ENCODE measurements around the gene SNCAIP.

SNCAIP gene

DNA sequence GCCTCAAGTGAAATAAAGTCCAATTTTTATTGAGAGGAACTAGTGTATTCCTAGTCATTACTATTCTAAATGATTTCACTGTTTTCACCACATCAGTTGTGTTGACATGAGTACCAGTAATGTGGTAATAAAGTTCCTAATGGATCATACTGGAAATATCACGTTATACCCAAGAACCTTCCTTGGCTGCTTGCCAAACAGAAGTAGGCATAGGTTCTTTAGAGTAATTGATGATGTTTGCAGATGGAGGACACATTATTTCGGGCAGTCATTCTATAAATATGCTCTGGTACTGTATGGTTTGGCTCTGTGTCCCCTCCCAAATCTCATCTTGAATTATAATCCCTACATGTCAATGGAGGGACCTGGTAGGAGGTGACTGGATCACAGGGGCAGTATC lies 15.1 kb downstream of the SNCAIP start:
- TF ChIP-seq PAX5 (IDR thresholded peaks at IDR 0.05; ENCODE audit: insufficient read depth, low read length, severe bottlenecking) (no peak), POU2F2 (IDR thresholded peaks at IDR 0.05; ENCODE audit: low read depth, low read length) (no peak), TAF1 (IDR thresholded peaks at IDR 0.05; ENCODE audit: low read depth, low read length) (no peak)
- DNase-seq (ENCODE audit: insufficient read length, low spot score) (no peak), FAIRE-seq (no peak)

DNA sequence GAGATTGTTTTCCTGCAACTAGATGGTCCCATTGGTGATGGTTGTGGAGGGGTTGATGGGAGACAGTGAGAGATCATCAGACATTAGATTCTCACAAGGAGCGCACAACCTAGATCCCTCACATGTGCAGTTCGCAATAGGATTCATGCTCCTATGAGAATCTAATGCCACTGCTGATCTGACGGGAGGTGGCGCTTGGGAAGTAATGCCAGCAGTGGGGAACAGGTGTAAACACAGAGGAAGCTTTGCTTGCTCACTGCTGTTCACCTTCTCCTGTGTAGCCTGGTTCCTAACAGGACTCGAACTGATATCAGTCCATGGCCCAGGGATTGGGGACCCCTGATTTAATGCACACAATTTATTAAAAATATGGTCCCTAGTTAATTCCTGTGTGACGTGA lies 18.8 kb downstream of the SNCAIP start:
- FAIRE-seq = no peak
- no peak for TF ChIP-seq POU2F2 (IDR thresholded peaks at IDR 0.05; ENCODE audit: low read depth, low read length)
- TF ChIP-seq TAF1 (IDR thresholded peaks at IDR 0.05; ENCODE audit: low read depth, low read length) = no peak

GRCh38 chr5:122332599-122333555 lies 20.8 kb downstream of the SNCAIP start:
- DNase-seq (ENCODE audit: insufficient read length, low spot score) (no peak), FAIRE-seq (no peak)
- TF ChIP-seq TAF1 (IDR thresholded peaks at IDR 0.05; ENCODE audit: low read depth, low read length) = no peak
- no peak for TF ChIP-seq PAX5 (IDR thresholded peaks at IDR 0.05; ENCODE audit: insufficient read depth, low read length, severe bottlenecking)
- no peak for TF ChIP-seq POLR2AphosphoS5 (IDR thresholded peaks at IDR 0.05; ENCODE audit: low read depth, low read length)
- TF ChIP-seq SPI1 (IDR thresholded peaks at IDR 0.05; ENCODE audit: low read depth, low read length) = no peak
- no peak for TF ChIP-seq POLR2A (IDR thresholded peaks at IDR 0.05; ENCODE audit: low read depth, low read length)

More for the DNA sequence above, 18.8 kb downstream of the SNCAIP start:
- no peak for DNase-seq (ENCODE audit: insufficient read length, low spot score)

GRCh38 chr5:122333564-122333963 lies 21.5 kb downstream of the SNCAIP start:
- DNase-seq (ENCODE audit: insufficient read length, low spot score) = no peak
- TF ChIP-seq POU2F2 (IDR thresholded peaks at IDR 0.05; ENCODE audit: low read depth, low read length) (no peak), POLR2A (IDR thresholded peaks at IDR 0.05; ENCODE audit: low read depth, low read length) (no peak), POLR2AphosphoS5 (IDR thresholded peaks at IDR 0.05; ENCODE audit: low read depth, low read length) (no peak), SPI1 (IDR thresholded peaks at IDR 0.05; ENCODE audit: low read depth, low read length) (no peak), PAX5 (IDR thresholded peaks at IDR 0.05; ENCODE audit: insufficient read depth, low read length, severe bottlenecking) (no peak), TAF1 (IDR thresholded peaks at IDR 0.05; ENCODE audit: low read depth, low read length) (no peak)
- no peak for FAIRE-seq

DNA sequence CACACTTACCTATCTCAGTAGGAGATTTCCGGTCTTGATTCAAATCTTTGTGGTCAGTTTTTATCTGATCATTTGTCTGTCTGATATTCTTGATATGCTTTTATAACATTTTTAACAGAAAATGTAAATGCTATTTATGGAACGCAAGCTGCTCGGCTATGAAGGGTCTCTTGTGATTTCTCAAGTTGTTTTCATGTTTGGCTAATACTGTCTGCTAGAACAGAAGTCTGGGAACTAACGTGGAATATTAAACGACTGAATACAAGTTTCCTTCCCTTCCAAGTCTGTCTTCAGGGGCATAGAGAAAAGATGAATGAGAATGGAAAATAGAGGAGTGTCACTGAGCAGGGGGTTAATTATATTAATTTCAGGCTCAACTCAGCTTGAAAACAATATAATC lies 27.6 kb downstream of the SNCAIP start:
- DNase-seq (ENCODE audit: insufficient read length, low spot score) (no peak), FAIRE-seq (no peak)
- TF ChIP-seq POLR2AphosphoS5 (IDR thresholded peaks at IDR 0.05; ENCODE audit: low read depth, low read length) (no peak), SPI1 (IDR thresholded peaks at IDR 0.05; ENCODE audit: low read depth, low read length) (no peak), TAF1 (IDR thresholded peaks at IDR 0.05; ENCODE audit: low read depth, low read length) (no peak), PAX5 (IDR thresholded peaks at IDR 0.05; ENCODE audit: insufficient read depth, low read length, severe bottlenecking) (no peak), POLR2A (IDR thresholded peaks at IDR 0.05; ENCODE audit: low read depth, low read length) (no peak), POU2F2 (IDR thresholded peaks at IDR 0.05; ENCODE audit: low read depth, low read length) (no peak)

DNA sequence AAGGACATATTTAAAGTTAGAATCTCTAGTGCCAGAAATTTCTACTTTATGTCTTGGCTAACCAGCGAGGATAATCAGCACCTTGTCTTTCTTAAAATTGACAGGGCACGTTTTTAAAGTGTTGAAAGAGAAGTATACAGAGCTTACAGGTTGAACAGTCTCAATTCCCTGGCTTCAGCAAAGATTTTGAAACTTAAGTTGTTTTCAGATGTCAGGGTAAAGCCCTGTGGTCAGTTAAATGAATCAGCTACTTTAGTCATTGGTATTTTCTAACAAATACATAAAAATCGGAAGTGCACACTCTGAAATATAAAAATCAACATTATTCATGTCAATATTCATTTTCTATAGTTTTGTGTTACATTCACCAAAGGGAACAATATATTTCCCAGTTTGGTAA lies 29.1 kb downstream of the SNCAIP start:
- no peak for DNase-seq (ENCODE audit: insufficient read length, low spot score)
- no peak for FAIRE-seq
- no peak for TF ChIP-seq PAX5 (IDR thresholded peaks at IDR 0.05; ENCODE audit: insufficient read depth, low read length, severe bottlenecking)
- TF ChIP-seq POLR2AphosphoS5 (IDR thresholded peaks at IDR 0.05; ENCODE audit: low read depth, low read length) = no peak
- TF ChIP-seq SPI1 (IDR thresholded peaks at IDR 0.05; ENCODE audit: low read depth, low read length) = no peak
- TF ChIP-seq TAF1 (IDR thresholded peaks at IDR 0.05; ENCODE audit: low read depth, low read length) = no peak

- DNase-seq (ENCODE audit: insufficient read length, low spot score) (no peak), FAIRE-seq (no peak)
- no peak for TF ChIP-seq PAX5 (IDR thresholded peaks at IDR 0.05; ENCODE audit: insufficient read depth, low read length, severe bottlenecking)
- TF ChIP-seq POU2F2 (IDR thresholded peaks at IDR 0.05; ENCODE audit: low read depth, low read length) = no peak
- no peak for TF ChIP-seq TAF1 (IDR thresholded peaks at IDR 0.05; ENCODE audit: low read depth, low read length)
- TF ChIP-seq SPI1 (IDR thresholded peaks at IDR 0.05; ENCODE audit: low read depth, low read length) = no peak
- no peak for TF ChIP-seq POLR2A (IDR thresholded peaks at IDR 0.05; ENCODE audit: low read depth, low read length)
- TF ChIP-seq POLR2AphosphoS5 (IDR thresholded peaks at IDR 0.05; ENCODE audit: low read depth, low read length) = no peak
Observed at GRCh38 chr5:122342256-122342655, 30.2 kb downstream of the SNCAIP start.

DNA sequence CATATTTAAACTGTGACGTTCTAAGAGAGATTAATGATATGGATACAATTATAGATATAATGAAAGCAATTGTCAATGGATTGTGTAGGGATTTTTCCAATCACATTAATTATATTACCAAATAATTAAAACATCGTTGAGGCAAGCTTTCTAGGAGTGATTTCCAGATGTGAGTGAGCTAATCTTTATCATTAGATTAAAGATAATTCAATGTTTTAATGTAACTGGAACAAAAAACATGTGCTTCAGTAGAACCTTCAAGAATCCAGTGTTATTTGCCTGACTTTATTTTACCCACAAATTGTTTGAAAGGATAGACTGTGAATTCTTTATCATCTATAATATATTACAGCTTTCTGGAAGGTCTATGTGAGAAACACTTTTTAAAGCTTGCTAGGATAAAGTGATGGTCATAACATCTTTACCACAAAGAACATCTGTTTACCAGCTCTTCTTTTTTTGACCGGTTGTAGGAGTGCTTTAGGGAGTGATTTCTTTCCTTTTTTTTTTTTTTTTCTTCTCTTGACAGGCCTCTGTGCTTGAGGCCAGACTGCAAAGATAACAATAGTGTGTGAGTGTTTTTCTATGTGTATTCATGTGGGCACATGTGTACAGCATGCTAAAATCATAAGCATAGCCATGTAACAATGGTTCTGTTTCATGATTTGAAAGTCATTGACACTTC lies 35.0 kb downstream of the SNCAIP start:
- DNase-seq (ENCODE audit: insufficient read length, low spot score) (no peak), FAIRE-seq (no peak)
- TF ChIP-seq POLR2A (IDR thresholded peaks at IDR 0.05; ENCODE audit: low read depth, low read length) (no peak), TAF1 (IDR thresholded peaks at IDR 0.05; ENCODE audit: low read depth, low read length) (no peak), POLR2AphosphoS5 (IDR thresholded peaks at IDR 0.05; ENCODE audit: low read depth, low read length) (no peak), POU2F2 (IDR thresholded peaks at IDR 0.05; ENCODE audit: low read depth, low read length) (no peak), PAX5 (IDR thresholded peaks at IDR 0.05; ENCODE audit: insufficient read depth, low read length, severe bottlenecking) (no peak), SPI1 (IDR thresholded peaks at IDR 0.05; ENCODE audit: low read depth, low read length) (no peak)

DNA sequence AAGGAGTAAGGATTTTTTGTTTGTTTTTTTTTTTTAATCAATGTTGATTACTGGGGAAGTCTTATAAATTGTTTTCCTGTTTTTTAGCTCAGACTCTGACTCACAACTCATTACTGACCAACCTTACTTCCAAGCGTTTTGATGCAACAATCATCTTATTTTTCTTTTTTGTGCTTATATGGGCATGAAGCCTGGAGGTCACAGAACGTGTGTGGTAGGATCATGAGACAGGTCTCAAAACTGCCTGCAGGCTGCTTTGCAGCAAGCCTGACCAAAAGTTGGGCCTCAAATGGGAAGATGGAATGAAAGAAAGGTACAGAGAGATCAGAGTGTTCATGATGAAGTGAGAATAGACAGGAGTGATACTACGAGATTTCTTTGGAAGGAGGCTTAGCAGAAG lies 38.5 kb downstream of the SNCAIP start:
- no peak for DNase-seq (ENCODE audit: insufficient read length, low spot score)
- TF ChIP-seq POU2F2 (IDR thresholded peaks at IDR 0.05; ENCODE audit: low read depth, low read length) (no peak), PAX5 (IDR thresholded peaks at IDR 0.05; ENCODE audit: insufficient read depth, low read length, severe bottlenecking) (no peak), POLR2AphosphoS5 (IDR thresholded peaks at IDR 0.05; ENCODE audit: low read depth, low read length) (no peak), POLR2A (IDR thresholded peaks at IDR 0.05; ENCODE audit: low read depth, low read length) (no peak)
- FAIRE-seq = no peak
